ENCODE measurements around the gene PATJ.

- TF ChIP-seq CTCF (IDR thresholded peaks at IDR 0.05; ENCODE audit: borderline replicate concordance, extremely low read depth, low read length, poor library complexity, severe bottlenecking) (no peak), EZH2 (IDR thresholded peaks at IDR 0.05; ENCODE audit: borderline replicate concordance, low read depth, low read length, severe bottlenecking) (no peak)
Observed at GRCh38 chr1:61872206-61872605, 129.9 kb downstream of the PATJ start.

Data from DND-41 (cell line).